GM04503 (cell line): ENCODE measurements around the gene NELFB.

Experiments
- DNase-seq: peaks from one replicate; pipeline ENCODE4 v3.0.0-alpha.2; 2012; ENCODE audit warnings: low read depth

The NELFB gene

GRCh38 chr9:137281345-137282116, 26.4 kb downstream of the NELFB start:
- no peak for DNase-seq

- DNase-seq = no peak
Observed at GRCh38 chr9:137286975-137287383, 31.9 kb downstream of the NELFB start.

- DNase-seq = no peak
Observed at GRCh38 chr9:137293094-137293481, 38.0 kb downstream of the NELFB start.

GRCh38 chr9:137293482-137294090, 38.5 kb downstream of the NELFB start:
- DNase-seq = no peak

GRCh38 chr9:137294091-137294680, 39.1 kb downstream of the NELFB start:
- no peak for DNase-seq

- DNase-seq = no peak
Observed at GRCh38 chr9:137294681-137295237, 39.6 kb downstream of the NELFB start.

- DNase-seq = no peak
Observed at GRCh38 chr9:137295238-137295811, 40.2 kb downstream of the NELFB start.

GRCh38 chr9:137295849-137296669, 40.9 kb downstream of the NELFB start:
- no peak for DNase-seq

- no peak for DNase-seq
Observed at GRCh38 chr9:137296670-137297664, 41.8 kb downstream of the NELFB start.

- DNase-seq = no peak
Observed at GRCh38 chr9:137297966-137298365, 42.8 kb downstream of the NELFB start.

- no peak for DNase-seq
Observed at GRCh38 chr9:137298401-137299202, 43.5 kb downstream of the NELFB start.

- no peak for DNase-seq
Observed at GRCh38 chr9:137299203-137299565, 44.1 kb downstream of the NELFB start.

GRCh38 chr9:137299938-137300337, 44.8 kb downstream of the NELFB start:
- DNase-seq = no peak

- DNase-seq = no peak
Observed at GRCh38 chr9:137300567-137301080, 45.5 kb downstream of the NELFB start.

- no peak for DNase-seq
Observed at GRCh38 chr9:137301081-137301947, 46.2 kb downstream of the NELFB start.

GRCh38 chr9:137302118-137302448, 47.0 kb downstream of the NELFB start, which contains the start of gene NRARP:
TSS of gene NRARP (minus strand) at chr9:137302271. CDS start at chr9:137301928, 343 bp downstream.
- DNase-seq = no peak

GRCh38 chr9:137302449-137303150, 47.5 kb downstream of the NELFB start:
- DNase-seq = no peak
